ENCODE measurements around the gene TIMM8A. TPM values are rescaled to one million over a fixed set of nuclear protein-coding genes. Genes with fewer than 3 reads are reported as not detected.

Gene TIMM8A
- total and polyA plus RNA-seq, 2 of the 13 experiments (the other 11 are each of a cell fraction or from before 2014, with no cell fraction given) = 6.1 to 25.5 TPM

GRCh38 chrX:101347859-101348451 is 587 bp downstream of the TIMM8A start (continued):
- no peak for TF ChIP-seq ZNF280D (CRISPR knock-in tag; IDR thresholded peaks at IDR 0.05)
- TF ChIP-seq FOXC1 (CRISPR knock-in tag; IDR thresholded peaks at IDR 0.05; ENCODE audit: borderline replicate concordance) = no peak
- no peak for TF ChIP-seq STAG1 (CRISPR knock-in tag; IDR thresholded peaks at IDR 0.05)
- peak; percentile 73 for TF ChIP-seq CEBPB (IDR thresholded peaks at IDR 0.05; ENCODE audit: borderline replicate concordance, low read depth, low read length)
- TF ChIP-seq CEBPG (CRISPR knock-in tag; IDR thresholded peaks at IDR 0.05) = peak; percentile 60
- TF ChIP-seq, protein P1, sequence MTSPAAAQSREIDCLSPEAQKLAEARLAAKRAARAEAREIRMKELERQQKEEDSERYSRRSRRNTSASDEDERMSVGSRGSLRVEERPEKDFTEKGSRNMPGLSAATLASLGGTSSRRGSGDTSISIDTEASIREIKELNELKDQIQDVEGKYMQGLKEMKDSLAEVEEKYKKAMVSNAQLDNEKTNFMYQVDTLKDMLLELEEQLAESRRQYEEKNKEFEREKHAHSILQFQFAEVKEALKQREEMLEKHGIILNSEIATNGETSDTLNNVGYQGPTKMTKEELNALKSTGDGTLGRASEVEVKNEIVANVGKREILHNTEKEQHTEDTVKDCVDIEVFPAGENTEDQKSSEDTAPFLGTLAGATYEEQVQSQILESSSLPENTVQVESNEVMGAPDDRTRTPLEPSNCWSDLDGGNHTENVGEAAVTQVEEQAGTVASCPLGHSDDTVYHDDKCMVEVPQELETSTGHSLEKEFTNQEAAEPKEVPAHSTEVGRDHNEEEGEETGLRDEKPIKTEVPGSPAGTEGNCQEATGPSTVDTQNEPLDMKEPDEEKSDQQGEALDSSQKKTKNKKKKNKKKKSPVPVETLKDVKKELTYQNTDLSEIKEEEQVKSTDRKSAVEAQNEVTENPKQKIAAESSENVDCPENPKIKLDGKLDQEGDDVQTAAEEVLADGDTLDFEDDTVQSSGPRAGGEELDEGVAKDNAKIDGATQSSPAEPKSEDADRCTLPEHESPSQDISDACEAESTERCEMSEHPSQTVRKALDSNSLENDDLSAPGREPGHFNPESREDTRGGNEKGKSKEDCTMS (CRISPR knock-in tag; conservative IDR thresholded peaks at IDR 0.05) = no peak
- no peak for TF ChIP-seq KDM2A (CRISPR knock-in tag; IDR thresholded peaks at IDR 0.05; ENCODE audit: borderline replicate concordance, low read depth)
- peak; percentile 54 for TF ChIP-seq HNF4A (CRISPR knock-in tag; IDR thresholded peaks at IDR 0.05)
- peak; percentile 94 for TF ChIP-seq ZFAT (CRISPR knock-in tag; conservative IDR thresholded peaks at IDR 0.05)
- TF ChIP-seq EP300 (IDR thresholded peaks at IDR 0.05; ENCODE audit: low read depth in 2 of 2, low read length in 2 of 2) = no peak
- no peak for TF ChIP-seq EP300 (CRISPR knock-in tag; IDR thresholded peaks at IDR 0.05; ENCODE audit: borderline replicate concordance)

All from HepG2 (cell line).